Kidney tubule cell (primary cell): ENCODE results near the gene SPAM1.
A peak's percentile ranks its signal among the peaks of the same experiment; 100 is the strongest.
"Not testable (repeated sequence)": the region's sequence is repeated elsewhere in the genome, so short reads cannot be mapped to it uniquely, and the experiment has no call there.

Experiments
- DNase-seq: peaks from one replicate; pipeline ENCODE4 v3.0.0-alpha.2; 2018; ENCODE audit warnings: low spot score

The SPAM1 gene, protein sequence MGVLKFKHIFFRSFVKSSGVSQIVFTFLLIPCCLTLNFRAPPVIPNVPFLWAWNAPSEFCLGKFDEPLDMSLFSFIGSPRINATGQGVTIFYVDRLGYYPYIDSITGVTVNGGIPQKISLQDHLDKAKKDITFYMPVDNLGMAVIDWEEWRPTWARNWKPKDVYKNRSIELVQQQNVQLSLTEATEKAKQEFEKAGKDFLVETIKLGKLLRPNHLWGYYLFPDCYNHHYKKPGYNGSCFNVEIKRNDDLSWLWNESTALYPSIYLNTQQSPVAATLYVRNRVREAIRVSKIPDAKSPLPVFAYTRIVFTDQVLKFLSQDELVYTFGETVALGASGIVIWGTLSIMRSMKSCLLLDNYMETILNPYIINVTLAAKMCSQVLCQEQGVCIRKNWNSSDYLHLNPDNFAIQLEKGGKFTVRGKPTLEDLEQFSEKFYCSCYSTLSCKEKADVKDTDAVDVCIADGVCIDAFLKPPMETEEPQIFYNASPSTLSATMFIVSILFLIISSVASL

DNA sequence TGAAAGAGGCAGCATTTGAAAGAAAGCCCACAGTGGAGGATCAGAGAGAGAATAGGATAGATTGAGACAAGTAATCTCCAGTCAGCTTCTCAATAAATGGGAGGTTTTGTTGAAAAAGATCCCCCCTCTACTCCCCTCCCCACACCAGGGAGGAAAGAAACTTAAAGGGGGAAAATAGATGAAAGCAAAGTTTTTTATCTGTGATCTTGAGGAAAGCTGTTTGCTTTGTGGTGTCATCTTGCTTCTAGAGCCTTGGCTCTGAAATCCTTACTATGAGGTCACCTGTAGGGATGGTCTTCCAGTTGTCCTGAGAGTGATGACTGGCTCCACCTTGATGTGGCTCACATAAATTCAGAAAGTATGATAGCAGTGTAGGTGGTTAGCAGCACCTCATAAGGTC lies at the start of gene SPAM1:
Gene SPAM1 (plus strand): TSS at position 301 of the 400 bp plus-strand sequence. CDS start 28,330 bp downstream, outside the sequence.
- DNase-seq = no peak

DNA sequence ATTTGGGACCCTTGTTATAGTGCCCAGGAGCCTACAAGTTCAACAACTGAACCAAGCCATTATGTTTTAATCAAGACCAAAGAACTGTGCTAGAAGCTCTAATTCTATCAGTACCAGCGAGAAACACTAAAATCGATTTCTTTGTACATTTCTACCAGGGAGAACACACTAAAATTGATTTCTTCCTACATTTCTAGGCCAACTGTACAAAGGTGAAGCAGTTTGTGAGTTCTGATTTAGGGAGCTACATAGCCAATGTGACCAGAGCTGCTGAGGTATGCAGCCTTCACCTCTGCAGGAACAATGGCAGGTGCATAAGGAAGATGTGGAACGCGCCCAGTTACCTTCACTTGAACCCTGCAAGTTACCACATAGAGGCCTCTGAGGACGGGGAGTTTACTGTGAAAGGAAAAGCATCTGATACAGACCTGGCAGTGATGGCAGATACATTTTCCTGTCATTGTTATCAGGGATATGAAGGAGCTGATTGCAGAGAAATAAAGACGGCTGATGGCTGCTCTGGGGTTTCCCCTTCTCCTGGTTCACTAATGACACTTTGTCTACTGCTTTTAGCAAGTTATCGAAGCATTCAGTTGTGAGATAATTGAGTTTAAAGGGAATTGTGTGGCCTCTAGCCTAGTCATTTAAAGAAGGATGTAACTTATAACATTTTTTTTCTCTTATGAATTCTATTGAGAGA lies 48.3 kb upstream of the SPAM1 start:
- DNase-seq = peak; percentile 27

DNA sequence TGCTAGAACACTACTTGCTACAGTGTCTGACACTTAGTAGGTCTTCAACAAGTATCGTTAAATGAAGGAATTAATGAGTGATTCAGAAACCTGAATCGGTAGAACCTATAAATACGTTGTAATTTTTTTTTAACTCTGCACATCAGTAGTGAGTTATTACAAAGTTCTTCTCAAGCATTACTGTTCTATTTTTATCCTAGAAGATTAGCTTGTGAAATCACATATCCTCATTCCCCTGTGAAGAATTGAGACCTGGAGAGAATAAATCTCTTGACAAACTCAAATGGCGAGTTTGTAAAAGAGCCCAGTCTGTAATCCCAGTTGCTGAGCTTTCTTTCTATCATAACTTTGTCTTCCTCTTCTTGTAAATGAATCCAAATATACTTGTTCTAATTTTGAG lies 45.4 kb upstream of the SPAM1 start:
- no peak for DNase-seq

DNA sequence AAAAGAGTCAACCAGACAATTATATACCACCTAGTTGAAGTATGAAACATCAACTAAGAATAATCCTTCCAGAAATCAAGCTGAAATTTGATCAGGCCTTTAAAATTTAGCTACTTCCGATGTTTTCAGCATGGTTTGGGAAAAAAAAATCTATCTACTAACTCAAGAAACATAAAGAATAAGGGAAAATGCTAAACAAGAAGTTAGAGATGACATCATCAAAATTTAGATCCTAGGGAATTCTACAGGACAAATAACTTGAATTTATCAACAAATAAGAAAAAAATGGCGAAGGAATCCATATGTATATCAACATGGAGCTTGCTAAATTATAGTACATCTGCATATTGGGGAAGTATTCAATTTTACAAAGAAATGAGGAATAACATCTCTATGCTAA lies 43.7 kb upstream of the SPAM1 start:
- DNase-seq = no peak

DNA sequence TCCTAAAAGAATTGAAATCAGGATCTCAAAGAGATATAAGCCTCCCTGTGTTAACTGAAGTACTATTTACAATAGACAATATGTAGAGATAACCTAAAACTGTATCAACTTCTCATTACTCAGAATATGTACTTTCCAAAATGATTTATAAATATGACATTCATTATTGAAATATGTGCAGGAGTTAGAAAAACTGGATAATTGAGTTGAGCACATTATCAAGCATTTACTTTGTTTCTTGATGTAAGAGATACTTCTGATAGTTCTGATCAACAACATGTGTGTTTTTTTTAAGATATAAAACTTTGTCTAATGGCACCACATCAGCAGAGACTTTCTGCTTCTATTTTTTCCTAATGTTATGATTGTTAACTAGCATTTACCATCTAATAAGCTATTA lies 41.9 kb upstream of the SPAM1 start:
- DNase-seq = no peak

DNA sequence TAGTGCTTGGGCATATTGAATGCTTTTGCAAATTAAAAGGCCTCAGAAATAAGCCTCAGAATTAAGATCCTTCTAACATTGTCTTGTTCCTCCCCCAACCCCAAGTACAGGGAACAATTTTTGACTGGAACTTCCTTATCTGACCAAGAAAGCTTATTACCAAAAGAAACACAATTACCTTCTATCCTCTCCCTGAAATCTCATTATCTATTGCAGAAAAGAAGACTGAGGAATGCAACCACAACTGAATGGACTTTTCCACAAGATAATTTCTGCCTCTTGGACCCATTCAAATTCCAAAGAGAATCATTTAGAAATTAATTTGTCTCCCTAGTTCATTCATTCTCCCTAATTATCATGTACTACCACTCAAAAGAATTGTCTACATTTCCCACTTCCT lies 36.8 kb upstream of the SPAM1 start:
- DNase-seq = no peak

DNA sequence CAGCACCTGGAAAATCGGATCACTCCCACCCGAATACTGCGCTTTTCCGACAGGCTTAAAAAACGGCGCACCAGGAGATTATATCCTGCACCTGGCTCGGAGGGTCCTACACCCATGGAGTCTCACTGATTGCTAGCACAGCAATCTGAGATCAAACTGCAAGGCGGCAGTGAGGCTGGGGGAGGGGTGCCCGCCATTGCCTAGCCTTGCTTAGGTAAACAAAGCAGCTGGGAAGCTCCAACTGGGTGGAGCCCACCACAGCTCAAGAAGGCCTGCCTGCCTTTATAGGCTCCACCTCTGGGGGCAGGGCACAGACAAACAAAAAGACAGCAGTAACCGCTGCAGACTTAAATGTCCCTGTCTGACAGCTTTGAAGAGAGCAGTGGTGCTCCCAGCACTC lies 30.3 kb upstream of the SPAM1 start:
- DNase-seq = not testable (repeated sequence)

DNA sequence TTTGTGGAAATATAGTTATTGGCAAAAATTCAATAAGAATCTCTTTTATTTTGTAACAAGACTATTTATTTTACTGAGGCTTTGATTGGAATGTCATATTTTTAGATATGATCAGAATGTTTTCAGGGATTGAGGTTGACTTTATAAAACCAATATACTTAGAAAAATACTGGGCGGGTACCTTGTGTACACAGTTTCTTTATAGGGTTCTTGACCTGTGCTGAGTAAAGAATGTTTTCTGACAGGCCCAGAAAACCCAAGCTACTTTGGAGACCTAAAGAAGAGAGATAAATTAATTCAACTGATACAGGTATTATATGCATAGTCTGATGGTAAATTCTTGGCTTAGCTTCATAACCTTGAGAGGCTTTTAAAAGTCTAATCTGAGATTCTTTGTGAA lies 23.9 kb upstream of the SPAM1 start:
- no peak for DNase-seq

DNA sequence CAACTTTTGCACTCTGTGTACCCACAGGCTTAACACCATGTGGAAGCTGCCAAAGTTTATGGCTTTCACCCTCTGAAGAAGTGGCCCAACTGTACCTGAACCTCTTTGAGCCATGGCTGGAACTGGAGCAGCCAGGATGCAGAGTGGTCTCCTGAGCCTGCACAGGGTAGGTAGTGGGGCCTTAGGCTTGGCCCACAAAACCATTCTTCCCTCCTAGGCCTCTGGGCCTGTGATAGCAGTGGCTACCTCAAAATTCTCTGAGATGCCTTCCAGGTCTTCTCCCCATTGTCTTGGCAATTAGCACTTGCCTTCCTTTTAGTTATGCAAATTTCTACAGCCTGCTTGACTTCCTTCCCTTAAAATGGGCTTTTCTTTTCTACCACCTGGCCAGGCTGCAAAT lies 19.3 kb upstream of the SPAM1 start:
- DNase-seq = no peak

DNA sequence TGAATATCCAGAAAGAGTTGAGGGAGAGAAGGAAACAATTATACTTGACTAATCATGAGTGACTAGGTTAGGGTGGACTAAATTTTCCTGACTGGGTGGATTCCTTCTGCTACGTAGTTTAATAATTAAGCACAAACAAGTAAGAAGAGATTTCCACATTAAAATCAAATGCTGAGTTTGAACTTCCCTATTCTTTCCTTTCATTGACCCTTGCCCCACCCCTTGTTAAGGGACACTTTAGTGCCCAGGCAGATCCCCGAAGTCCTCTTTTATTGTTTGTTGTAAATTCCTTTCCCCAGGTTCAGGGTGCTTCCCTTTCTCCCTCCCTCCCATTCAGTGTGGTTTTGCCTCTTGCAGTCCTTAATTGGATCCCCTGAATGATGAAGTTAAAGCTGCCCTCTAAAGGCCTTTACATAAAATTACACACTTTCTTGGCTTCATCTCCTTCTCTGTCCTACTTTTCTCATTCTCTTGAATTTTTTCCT lies 8.8 kb upstream of the SPAM1 start:
- DNase-seq = peak; percentile 79

DNA sequence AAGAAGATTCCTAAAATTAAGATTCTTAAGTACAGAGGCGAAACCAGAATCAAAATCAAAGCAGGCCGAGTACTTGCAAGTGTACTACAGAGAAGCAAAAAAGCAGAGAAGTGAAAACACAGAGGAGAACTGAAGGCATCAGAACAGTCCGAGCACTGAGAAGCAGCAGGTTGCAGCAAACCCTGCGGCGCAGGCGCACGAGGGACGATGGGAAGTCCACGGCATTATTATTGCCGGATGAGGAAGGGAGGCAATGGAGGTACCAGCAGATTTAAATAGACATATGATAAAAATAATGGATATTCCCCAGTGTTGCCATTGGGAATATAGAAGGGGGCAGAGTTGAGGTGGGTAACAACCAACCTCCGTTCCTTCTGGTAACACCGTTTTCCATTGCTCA lies 7.2 kb upstream of the SPAM1 start:
- no peak for DNase-seq

DNA sequence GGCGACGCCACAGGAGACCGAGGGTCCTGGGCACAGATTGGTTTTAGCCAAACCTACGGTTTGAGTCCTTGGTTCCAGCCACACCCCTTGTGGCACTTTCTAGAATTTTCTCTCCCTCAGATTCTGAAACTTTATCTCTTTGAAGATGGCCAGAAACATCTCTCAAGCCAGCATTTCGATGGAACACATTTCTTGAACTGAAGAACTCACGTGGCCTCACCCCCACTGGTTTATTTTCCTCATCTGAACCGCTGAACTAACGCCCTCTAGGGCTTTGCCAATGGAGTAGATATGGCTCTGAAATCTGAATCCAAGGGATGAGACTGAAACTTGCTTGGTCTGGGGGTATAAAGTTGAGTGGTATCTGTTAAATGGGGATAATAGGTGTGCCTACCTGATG lies 6.7 kb upstream of the SPAM1 start:
- no peak for DNase-seq

DNA sequence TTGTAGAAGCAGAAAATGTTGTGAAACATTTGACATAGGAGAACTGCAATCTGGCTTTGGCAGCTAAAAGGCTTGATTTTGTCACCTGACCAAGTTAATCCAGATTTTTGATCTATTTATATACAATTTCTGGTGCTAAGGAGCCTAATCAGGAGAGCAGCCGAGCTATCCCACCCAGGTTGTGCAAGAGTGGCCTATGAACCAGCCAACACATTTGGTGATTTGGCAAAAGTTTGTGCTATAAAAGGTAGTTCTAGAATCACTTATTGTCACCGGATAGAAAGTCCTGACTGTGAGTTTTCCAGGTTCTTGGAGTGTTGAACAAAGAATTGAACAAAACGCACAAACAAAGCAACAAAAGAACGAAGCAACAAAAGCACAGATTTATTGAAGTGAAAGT lies 1.4 kb upstream of the SPAM1 start:
- DNase-seq = no peak

DNA sequence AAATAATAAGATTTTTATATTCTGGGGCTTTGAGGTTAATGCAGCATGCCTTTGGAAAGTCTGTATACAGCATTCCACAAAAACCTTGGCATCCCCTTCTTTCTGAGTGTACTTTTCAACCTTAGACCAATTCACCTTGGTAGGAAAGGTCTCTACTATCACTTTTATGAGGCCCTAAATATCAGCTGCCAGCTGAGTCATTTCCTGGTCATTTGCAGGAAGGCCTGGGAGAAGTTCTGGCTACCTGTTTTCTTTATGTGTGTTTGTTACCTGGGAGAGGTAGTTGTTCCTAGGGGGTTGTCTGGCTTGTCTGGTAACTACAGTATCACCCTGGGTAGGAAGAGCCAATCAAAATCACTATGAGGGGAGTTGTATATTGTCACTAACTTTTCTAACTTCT lies 4.1 kb downstream of the SPAM1 start:
- peak; percentile 82 for DNase-seq

DNA sequence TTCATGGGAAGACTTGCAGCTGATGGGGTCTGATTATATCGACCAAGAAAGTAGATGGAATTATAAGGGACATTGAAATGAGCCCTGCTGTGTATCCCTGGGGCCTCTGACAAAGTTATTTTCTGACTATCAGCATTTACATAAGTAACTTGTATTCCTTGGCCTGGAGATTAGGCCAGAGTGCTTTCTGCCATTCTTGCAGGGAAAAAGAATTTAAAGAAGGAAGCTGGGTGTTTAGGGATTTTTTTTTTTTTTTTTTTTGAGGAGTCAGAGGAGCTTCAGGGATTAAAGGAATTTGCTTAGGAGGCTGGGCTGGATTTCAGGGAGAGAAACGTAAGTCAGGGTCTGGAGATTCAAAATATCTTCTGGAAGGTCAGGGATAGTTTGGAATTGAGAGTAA lies 4.6 kb downstream of the SPAM1 start:
- DNase-seq = no peak

DNA sequence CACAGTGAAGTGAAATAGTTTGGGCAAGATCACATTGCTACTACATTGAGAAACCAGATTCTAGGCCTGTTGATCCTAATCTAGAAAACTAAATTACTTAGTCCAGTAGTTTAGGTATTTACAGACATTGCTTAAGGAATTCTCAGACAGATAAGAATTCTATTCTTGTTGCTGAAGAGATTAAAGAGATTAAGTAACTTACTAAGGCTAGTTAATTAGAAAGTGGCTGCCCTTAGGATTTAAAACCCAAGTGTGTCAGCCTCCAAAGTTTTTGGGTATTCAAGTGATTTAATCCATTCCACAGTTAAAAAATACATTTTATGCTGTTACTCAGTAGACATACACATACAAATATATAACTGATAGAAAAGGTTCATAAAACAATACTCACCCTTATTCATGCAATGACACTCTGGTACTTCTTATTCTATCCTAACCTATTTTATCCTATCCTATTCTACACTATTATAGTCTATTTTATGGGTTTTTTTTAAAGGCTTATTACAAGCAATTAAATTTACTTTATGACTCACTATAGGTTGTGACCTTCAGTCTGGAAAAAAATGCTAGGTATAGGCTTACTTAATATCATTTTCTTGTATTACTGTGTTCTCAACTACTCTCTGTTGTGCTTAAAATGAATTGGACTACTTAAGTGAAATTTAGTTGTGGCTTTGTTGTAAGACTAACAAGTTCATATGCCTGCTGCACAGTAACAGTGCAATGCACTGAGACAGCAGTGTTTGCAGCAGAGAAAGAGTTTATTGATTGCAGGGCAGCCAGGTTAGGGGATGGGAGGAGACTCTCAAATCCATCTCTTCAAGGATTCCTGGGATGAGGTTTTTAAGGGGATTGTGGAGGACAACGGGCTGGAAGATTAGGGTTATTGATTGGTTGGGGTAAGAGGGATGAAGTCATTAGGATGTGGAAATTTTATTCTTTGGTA lies 10.7 kb downstream of the SPAM1 start:
- no peak for DNase-seq

DNA sequence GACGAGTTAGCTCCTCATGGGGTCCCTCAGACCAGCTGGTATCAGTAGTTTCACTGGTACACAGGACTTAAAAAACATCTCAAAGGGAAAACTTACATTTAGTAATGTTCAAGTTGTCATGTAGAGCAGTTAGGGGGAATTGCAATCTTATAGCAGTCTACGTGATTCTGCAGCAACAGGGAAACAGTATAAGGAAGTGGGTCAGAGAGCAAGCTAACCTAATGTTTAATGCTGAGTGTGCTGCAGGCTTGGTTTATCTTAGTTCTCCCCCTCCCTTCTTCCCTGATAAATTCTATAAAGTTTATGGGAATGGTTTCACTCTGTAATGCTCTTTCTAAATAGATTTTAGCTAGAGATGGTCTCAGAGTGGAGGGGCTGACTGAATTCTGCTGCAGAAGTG lies 11.3 kb downstream of the SPAM1 start:
- DNase-seq = no peak

DNA sequence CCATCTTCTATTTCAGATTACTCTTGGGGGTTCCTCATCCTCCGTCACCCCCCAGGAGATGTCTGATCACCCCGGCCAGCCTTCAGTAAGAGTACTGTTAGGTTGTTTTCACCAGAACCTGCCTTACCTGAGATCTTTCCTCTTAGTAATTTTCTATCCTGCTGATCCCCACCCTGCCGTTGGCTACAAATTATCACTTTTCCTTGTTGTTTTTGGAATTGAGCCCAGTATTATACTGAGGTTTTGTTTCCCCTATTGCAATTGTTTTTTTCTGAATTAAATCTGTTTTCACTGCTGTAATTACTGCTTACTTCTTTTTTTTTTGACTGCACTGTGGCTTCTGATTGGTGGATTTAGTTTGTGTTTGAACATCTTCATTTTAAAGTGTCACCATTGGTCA lies 14.7 kb downstream of the SPAM1 start:
- DNase-seq = no peak

DNA sequence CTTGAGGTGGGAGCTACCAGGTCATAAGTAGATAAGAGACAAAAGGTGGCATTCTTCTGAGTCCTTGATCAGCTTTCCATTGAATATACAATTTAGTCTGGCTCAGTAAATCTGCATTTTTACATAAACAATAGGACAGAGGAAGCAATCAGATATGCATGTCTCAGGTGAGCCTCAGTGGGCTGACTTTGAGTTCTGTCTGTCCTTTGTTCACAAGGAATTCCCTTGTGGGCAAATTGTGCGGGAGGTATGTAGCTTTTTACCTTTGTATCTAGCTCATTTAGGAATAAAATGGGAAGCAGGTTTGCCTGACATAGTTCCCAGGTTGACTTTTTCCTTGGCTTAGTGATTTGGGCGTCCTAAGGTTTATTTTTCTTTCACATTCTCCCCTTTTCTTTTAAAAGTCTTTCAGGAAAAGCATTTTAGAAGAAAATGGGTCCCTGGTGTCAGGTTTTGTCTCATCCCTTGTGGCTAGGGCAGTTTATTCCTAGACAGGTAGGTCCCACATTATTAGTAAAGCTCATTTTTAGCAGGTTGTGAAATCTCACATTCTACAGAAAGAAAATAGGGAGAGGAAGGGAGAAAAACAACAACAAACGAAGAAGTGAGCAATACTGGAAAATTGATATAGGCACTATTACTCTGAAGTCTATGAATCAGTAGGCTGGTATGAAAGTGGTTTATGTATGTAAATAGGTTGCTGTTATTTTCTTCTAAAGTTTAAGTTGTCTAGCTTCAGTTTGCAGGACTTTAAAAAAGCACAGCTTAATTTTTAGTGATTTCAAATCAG lies 16.5 kb downstream of the SPAM1 start:
- DNase-seq = no peak

DNA sequence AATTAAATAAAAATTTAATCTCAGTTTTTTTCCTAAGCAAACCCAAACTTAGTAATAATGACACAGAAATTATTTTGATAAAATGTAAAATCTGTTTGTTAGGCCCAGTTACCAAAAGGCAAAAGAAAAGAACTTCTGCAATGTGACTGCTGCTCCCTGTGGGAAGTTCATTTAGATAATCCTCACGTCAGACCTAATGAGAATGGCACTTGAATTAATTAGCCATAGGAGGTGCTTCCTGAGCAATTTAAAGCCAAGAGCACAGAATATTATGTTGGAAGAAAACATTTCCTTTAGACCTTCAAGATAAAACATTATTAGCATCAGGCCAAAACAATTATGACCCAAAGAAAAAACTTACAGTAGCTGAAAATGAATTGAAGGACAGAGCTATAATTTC lies 19.4 kb downstream of the SPAM1 start:
- no peak for DNase-seq

DNA sequence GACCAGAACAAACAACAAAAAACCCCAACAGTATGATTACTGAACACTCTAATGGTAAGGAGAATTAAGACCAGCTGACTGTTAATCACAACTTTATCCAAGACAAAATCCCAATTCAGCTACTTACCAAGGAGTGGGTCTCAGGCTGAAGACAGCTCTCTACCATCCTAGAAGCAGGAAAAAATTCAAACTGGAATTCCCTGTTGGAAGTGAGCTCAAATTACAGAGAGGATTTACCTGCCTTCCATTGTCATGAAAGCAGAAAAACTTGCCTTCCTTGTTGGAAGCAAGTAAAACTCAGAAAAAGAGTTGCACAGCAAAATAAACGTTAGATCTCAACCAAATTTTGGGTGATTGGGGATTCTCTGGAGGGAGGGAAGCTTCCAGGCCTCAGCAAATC lies 20.9 kb downstream of the SPAM1 start:
- DNase-seq = no peak
